Fibroblast of mammary gland (primary cell): Measurements from ENCODE around the gene EPHB2.

Experiments
- DNase-seq: peaks from one replicate; pipeline ENCODE4 v3.0.0-alpha.2; 2010; ENCODE audit warnings: low read depth
- H3K4me3 ChIP-seq: 2 replicates; pipeline ENCODE4 v1.5.1; 2011; ENCODE audit warnings: low read depth, mild to moderate bottlenecking, low read length, moderate library complexity; ENCODE audit not compliant: control insufficient read depth
- CTCF ChIP-seq: conservative IDR thresholded peaks from 2 replicates; pipeline ENCODE4 v1.5.1; 2011; ENCODE audit warnings: low read depth, low read length, inconsistent platforms; ENCODE audit not compliant: control insufficient read depth, insufficient read depth

The EPHB2 gene

DNA sequence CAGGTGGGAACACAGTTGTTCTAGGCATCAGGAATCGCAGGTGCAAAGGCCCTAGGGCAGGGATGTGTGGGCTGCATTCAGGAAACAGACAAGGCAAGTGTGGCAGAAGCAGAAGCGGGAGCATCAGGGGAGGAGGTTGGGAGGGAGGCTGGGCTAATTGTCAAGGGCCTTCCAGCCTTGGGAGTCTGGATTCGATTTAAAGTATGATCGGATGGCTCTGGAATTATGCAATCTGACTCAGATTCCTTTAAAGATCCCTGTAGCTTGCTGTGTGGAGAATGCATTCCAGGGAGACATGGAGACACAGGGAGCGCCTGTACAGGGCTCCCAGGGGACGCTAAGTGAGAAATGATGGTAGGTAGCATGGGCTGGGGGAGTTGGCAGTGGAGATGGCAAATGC, 175.6 kb downstream of the EPHB2 start:
- DNase-seq: peak; percentile 85
- H3K4me3 ChIP-seq: no peak overlapping the region
- no peak for TF ChIP-seq CTCF

DNA sequence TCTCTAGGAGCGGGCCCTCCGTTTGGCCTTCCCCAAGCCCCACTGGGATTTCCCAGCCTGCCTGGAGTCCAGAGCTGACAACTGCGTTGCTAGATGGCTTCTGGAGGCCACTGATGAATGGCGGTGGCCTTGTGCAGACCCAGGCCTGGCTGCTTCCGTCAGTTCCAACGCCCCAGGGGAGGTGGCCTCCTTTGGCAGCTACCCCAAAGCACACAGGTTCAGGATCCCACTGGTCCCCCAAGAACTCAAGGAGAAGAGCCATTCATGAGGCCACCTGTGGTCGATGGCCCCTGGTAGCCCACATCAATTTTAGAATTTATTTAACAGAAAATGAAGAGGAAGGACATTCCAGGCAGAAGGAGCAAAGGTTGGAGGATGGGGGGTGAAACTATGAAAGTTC, 176.9 kb downstream of the EPHB2 start:
- TF ChIP-seq CTCF: no peak
- DNase-seq: no peak
- H3K4me3 ChIP-seq: no peak overlapping the region

- no peak overlapping the region for H3K4me3 ChIP-seq
- peak; percentile 63 for DNase-seq
- TF ChIP-seq CTCF: no peak
These were observed 177.9 kb downstream of the EPHB2 start for GRCh38 chr1:22888320-22889075.

DNA sequence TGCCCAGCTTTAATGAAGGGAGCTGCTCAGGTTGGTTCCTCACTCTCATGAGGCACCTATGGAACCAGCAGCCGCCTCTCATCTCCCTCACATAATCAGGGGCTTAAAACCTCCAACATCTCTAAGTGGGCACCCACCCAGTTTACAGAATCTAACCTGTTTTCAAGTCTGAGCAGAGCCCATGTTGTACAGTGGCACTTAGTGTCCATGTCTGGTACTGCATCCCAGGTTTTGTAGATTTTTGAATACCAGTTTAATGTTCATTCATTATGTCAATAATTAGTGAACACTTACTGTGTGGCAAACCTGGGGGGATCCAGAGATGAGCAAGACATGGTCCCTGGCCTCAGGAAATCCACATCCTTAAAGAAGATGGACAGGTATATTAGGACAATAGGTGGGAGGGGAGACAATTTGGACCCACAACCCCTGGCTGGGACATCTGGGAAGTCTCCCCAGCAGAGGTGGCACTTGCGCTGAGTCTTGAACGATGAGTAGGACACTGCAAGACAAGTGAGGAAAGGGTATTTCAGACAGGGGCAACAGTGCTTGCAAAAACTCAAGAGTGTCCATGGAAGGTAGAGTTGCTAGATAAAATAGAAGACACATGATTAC, 178.7 kb downstream of the EPHB2 start:
- no peak overlapping the region for H3K4me3 ChIP-seq

GRCh38 chr1:22892789-22893188, 182.2 kb downstream of the EPHB2 start:
- no peak overlapping the region for H3K4me3 ChIP-seq
- DNase-seq: no peak
- TF ChIP-seq CTCF: no peak

More for the DNA sequence above, 178.7 kb downstream of the EPHB2 start:
- peak; percentile 61 for DNase-seq
- peak; percentile 93 for TF ChIP-seq CTCF

DNA sequence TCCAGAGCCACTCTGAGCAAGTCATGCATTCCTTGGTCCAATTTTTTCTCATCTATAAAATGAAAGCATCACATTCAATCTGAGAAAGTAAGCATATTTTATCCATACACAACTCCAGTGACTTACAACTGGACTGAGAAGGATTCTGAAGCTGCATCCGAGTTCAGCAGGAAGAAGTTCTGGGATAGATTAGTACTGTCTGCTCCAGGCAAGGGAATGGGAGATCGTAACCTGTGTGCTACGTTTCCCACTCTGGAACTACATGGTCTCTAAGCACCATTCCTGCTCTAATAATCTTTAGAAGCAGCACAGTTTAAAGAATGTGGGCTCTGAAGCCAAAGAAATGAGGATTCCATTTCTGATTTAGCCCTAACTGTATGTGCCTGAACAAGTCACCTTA, 182.7 kb downstream of the EPHB2 start:
- no peak for DNase-seq
- no peak overlapping the region for H3K4me3 ChIP-seq
- no peak for TF ChIP-seq CTCF

DNA sequence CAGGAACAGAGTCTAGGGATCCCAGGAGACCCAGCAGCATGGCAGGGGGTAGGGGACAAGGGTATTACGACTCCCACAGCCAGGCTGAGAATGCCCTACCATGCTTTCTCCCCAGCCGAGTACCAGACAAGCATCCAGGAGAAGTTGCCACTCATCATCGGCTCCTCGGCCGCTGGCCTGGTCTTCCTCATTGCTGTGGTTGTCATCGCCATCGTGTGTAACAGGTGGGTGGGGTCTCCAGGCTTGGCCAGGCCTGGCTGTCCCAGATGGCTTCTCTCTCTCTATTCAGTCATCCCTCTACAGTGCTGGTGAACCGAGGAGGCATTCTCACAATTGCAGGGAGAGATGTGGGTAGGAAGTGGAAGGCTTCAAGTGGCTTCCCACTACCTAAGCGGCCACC, 184.7 kb downstream of the EPHB2 start:
- H3K4me3 ChIP-seq: no peak overlapping the region
- no peak for DNase-seq
- TF ChIP-seq CTCF: no peak
